Stomach (tissue), 4 donors: ENCODE data around the gene NCKAP5L.

Experiments used
- POLR2A ChIP-seq, 4 donors: fragments of 450-650 bp; IDR thresholded peaks; one replicate each; pipeline ENCODE4 v1.6.1; 2016; ENCODE audit warnings: antibody characterized with exemption in 4 of 4, control low read depth in 2 of 4, mild to moderate bottlenecking in 1 of 4, moderate library complexity in 1 of 4
- TF ChIP-seq, protein P1 (sequence below), 7 experiments: fragments of 450-650 bp in 4 of 7; fragments of 200-600 bp in 3 of 7; sonication (generic) in 3 of 7; IDR thresholded peaks; one replicate each; pipeline ENCODE4 v1.5.1; 2016 to 2019; ENCODE audit warnings: antibody characterized with exemption in 7 of 7, control low read depth in 2 of 7, mild to moderate bottlenecking in 1 of 7

DNA sequence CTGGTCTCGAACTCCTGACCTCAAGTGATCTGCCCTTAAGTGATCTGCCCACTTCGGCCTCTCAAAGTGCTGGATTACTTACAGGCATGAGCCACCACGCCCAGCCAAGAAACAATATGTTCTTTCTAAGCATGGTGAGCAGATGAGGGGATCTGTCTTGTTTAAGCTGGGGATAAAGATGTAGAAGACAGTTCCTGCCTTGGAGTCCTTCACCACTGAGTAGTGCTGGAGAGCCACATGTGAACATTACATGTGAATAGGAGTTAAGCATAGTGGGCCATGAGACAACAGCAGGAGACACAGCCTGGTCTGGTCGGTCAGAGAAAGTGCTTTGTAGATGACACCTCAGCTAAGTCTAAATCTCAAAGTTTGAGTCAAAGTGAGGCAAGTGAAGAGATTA, 60.9 kb downstream of the NCKAP5L start:
- TF ChIP-seq, protein P1, sequence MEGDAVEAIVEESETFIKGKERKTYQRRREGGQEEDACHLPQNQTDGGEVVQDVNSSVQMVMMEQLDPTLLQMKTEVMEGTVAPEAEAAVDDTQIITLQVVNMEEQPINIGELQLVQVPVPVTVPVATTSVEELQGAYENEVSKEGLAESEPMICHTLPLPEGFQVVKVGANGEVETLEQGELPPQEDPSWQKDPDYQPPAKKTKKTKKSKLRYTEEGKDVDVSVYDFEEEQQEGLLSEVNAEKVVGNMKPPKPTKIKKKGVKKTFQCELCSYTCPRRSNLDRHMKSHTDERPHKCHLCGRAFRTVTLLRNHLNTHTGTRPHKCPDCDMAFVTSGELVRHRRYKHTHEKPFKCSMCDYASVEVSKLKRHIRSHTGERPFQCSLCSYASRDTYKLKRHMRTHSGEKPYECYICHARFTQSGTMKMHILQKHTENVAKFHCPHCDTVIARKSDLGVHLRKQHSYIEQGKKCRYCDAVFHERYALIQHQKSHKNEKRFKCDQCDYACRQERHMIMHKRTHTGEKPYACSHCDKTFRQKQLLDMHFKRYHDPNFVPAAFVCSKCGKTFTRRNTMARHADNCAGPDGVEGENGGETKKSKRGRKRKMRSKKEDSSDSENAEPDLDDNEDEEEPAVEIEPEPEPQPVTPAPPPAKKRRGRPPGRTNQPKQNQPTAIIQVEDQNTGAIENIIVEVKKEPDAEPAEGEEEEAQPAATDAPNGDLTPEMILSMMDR (IDR thresholded peaks at IDR 0.05): no peak
- TF ChIP-seq POLR2A (IDR thresholded peaks at IDR 0.05): no peak
